GM12872 (cell line): ENCODE data around the gene TEX10.

Source experiments
- CTCF ChIP-seq: IDR thresholded peaks from 3 replicates; pipeline ENCODE4 v1.5.1; 2011; ENCODE audit warnings: low read depth, mild to moderate bottlenecking, low read length, moderate library complexity; ENCODE audit not compliant: insufficient read depth

TEX10 gene

GRCh38 chr9:100341889-100342288, 10.9 kb downstream of the TEX10 start:
- no peak for TF ChIP-seq CTCF

- TF ChIP-seq CTCF, result no peak
These were observed 12.5 kb downstream of the TEX10 start for GRCh38 chr9:100340224-100340623.

- peak; percentile 53; the same call in 2 of the 3 replicates for TF ChIP-seq CTCF
These were observed 28.0 kb downstream of the TEX10 start for GRCh38 chr9:100324594-100325200.

- peak; percentile 59 for TF ChIP-seq CTCF
These were observed 29.7 kb downstream of the TEX10 start for GRCh38 chr9:100322954-100323536.

GRCh38 chr9:100317706-100318105, 35.0 kb downstream of the TEX10 start:
- TF ChIP-seq CTCF, result no peak

- TF ChIP-seq CTCF, result no peak
These were observed 37.2 kb downstream of the TEX10 start for GRCh38 chr9:100315561-100315960.

GRCh38 chr9:100309992-100310391, 42.8 kb downstream of the TEX10 start:
- TF ChIP-seq CTCF, result no peak
